GM23338 (cell line): ENCODE results near the gene BTBD9. TPM values are rescaled to one million over a fixed set of nuclear protein-coding genes. Genes with fewer than 3 reads are reported as not detected.

Source experiments
- ATAC-seq: fragments of 200-7000 bp; cut with Tn5 transposase; 3 replicates; pipeline ENCODE4 v1.9.1; 2020
- DNase-seq: peaks from one replicate; pipeline ENCODE4 v3.0.0-alpha.2; 2015; ENCODE audit warnings: low spot score
- H2AFZ ChIP-seq: fragments of 200-600 bp; sonication (generic); 2 replicates; pipeline ENCODE4 v1.8.0; 2016; ENCODE audit warnings: antibody characterized with exemption, mild to moderate bottlenecking, moderate library complexity
- H3F3A ChIP-seq: fragments of 200-600 bp; sonication (generic); replicated peaks from 2 replicates; pipeline ENCODE4 v1.8.0; 2017; ENCODE audit warnings: antibody characterized with exemption, mixed run types, low read depth
- H3K27ac ChIP-seq: fragments of 200-600 bp; sonication (generic); 2 replicates; pipeline ENCODE4 v1.6.1; 2016; ENCODE audit warnings: low read depth
- H3K27me3 ChIP-seq: fragments of 200-600 bp; sonication (generic); 2 replicates; pipeline ENCODE4 v1.8.0; 2016; ENCODE audit warnings: mild to moderate bottlenecking, mixed run types, moderate library complexity; ENCODE audit not compliant: insufficient read depth
- H3K36me3 ChIP-seq: fragments of 200-600 bp; sonication (generic); 2 replicates; pipeline ENCODE4 v1.8.0; 2016; ENCODE audit warnings: mild to moderate bottlenecking; ENCODE audit not compliant: insufficient read depth
- H3K4me1 ChIP-seq: fragments of 200-600 bp; sonication (generic); 2 replicates; pipeline ENCODE4 v1.8.0; 2016; ENCODE audit warnings: mild to moderate bottlenecking, moderate library complexity; ENCODE audit not compliant: insufficient read depth
- H3K4me2 ChIP-seq: fragments of 200-600 bp; sonication (generic); 2 replicates; pipeline ENCODE4 v1.7.1; 2017; ENCODE audit warnings: mixed run types
- H3K4me3 ChIP-seq: fragments of 200-600 bp; sonication (generic); 2 replicates; pipeline ENCODE4 v1.6.1; 2016; ENCODE audit warnings: mixed run types
- H3K79me2 ChIP-seq: fragments of 200-600 bp; sonication (generic); replicated peaks from 2 replicates; pipeline ENCODE4 v1.8.0; 2017; ENCODE audit warnings: mild to moderate bottlenecking; ENCODE audit not compliant: insufficient read depth
- H3K9me2 ChIP-seq: fragments of 200-600 bp; sonication (generic); 2 replicates; pipeline ENCODE4 v1.8.0; 2017; ENCODE audit not compliant: insufficient read depth
- H4K20me1 ChIP-seq: fragments of 200-600 bp; sonication (generic); replicated peaks from 2 replicates; pipeline ENCODE4 v1.8.0; 2017; ENCODE audit warnings: mild to moderate bottlenecking; ENCODE audit not compliant: insufficient read depth
- H3K27ac Mint-ChIP-seq: 2 replicates; pipeline ENCODE4 v1.8.0; 2020; ENCODE audit warnings: inconsistent platforms, mild to moderate bottlenecking, moderate library complexity, mixed read lengths
- H3K27me3 Mint-ChIP-seq: 3 replicates; pipeline ENCODE4 v1.8.0; 2022; ENCODE audit warnings: low read depth, mild to moderate bottlenecking, moderate library complexity, mixed read lengths, inconsistent platforms; ENCODE audit not compliant: insufficient read depth, poor library complexity
- H3K36me3 Mint-ChIP-seq: 3 replicates; pipeline ENCODE4 v1.8.0; 2021; ENCODE audit warnings: low read depth, mild to moderate bottlenecking, inconsistent platforms, moderate library complexity, mixed read lengths
- H3K4me1 Mint-ChIP-seq: 3 replicates; pipeline ENCODE4 v1.8.0; 2020; ENCODE audit warnings: mild to moderate bottlenecking, inconsistent platforms, mixed read lengths
- H3K4me3 Mint-ChIP-seq: 3 replicates; pipeline ENCODE4 v1.8.0; 2021; ENCODE audit warnings: moderate library complexity, mild to moderate bottlenecking, inconsistent platforms, mixed read lengths
- H3K9me3 Mint-ChIP-seq: 3 replicates; pipeline ENCODE4 v1.8.0; 2020; ENCODE audit warnings: moderate library complexity, mild to moderate bottlenecking, inconsistent platforms, mixed read lengths
- CREB1 ChIP-seq: fragments of 250-450 bp; sonication (Bioruptor Pico); IDR thresholded peaks from 2 replicates; pipeline ENCODE4 v1.5.0; 2020; ENCODE audit warnings: low read depth, mild to moderate bottlenecking, moderate library complexity
- EZH2 ChIP-seq: fragments of 200-600 bp; sonication (generic); IDR thresholded peaks from one replicate; pipeline ENCODE4 v1.8.0; 2017; ENCODE audit warnings: antibody characterized with exemption, mild to moderate bottlenecking, low read depth; ENCODE audit not compliant: unreplicated experiment
- EZH2phosphoT487 ChIP-seq: fragments of 200-600 bp; sonication (generic); IDR thresholded peaks from one replicate; pipeline ENCODE4 v1.8.1; 2018; ENCODE audit warnings: antibody characterized with exemption; ENCODE audit not compliant: unreplicated experiment
- JUNB ChIP-seq: IDR thresholded peaks from one replicate; pipeline ENCODE4 v1.6.1; 2016; ENCODE audit warnings: antibody characterized with exemption; ENCODE audit not compliant: unreplicated experiment
- NANOG ChIP-seq: IDR thresholded peaks from 2 replicates; pipeline ENCODE4 v1.6.1; 2016; ENCODE audit warnings: antibody characterized with exemption, borderline replicate concordance
- POLR2AphosphoS5 ChIP-seq: IDR thresholded peaks from 2 replicates; pipeline ENCODE4 v1.6.1; 2016; ENCODE audit warnings: antibody characterized with exemption, low read depth
- STAT1 ChIP-seq: IDR thresholded peaks from one replicate; pipeline ENCODE4 v1.6.1; 2016; ENCODE audit warnings: antibody characterized with exemption; ENCODE audit not compliant: unreplicated experiment
- ZNF114 ChIP-seq: fragments of 250-450 bp; sonication (Bioruptor Pico); IDR thresholded peaks from 2 replicates; pipeline ENCODE4 v1.5.0; 2020; ENCODE audit warnings: mild to moderate bottlenecking, moderate library complexity
- ZNF331 ChIP-seq: fragments of 250-450 bp; sonication (Bioruptor Pico); IDR thresholded peaks from 2 replicates; pipeline ENCODE4 v1.5.0; 2020; ENCODE audit warnings: low read depth, mild to moderate bottlenecking, moderate library complexity
- polyA plus RNA-seq: library from polyadenylated mRNA; unstranded; fragments of >200 nt; fragmentation: Nextera tagmentation; extraction: Ambion mirVana; gene quantifications from 2 replicates; pipeline ENCODE4 v1.2.1, GENCODE V29; 2016
- total RNA-seq: library from RNA; depleted of rRNA; stranded (reverse); fragments of >200 nt; shearing (Covaris generic); gene quantifications from 2 replicates; pipeline ENCODE4 v1.2.3, GENCODE V29; 2014
- TF ChIP-seq, protein P1 (sequence below), 2 experiments: fragments of 200-600 bp in 1 of 2; sonication (generic) in 1 of 2; conservative IDR thresholded peaks; 2 replicates each; pipeline versions ENCODE4 v1.5.1 to v1.6.1; 2016 to 2017; ENCODE audit warnings: antibody characterized with exemption in 2 of 2, low read depth in 2 of 2, mild to moderate bottlenecking in 2 of 2, moderate library complexity in 1 of 2
- TF ChIP-seq, protein P2 (sequence below): IDR thresholded peaks from one replicate; pipeline ENCODE4 v1.6.1; 2018; ENCODE audit warnings: antibody characterized with exemption; ENCODE audit not compliant: unreplicated experiment
- TF ChIP-seq, protein P3 (sequence below): fragments of 250-450 bp; sonication (Bioruptor Pico); IDR thresholded peaks from 2 replicates; pipeline ENCODE4 v1.5.0; 2020; ENCODE audit warnings: mild to moderate bottlenecking, moderate library complexity
- TF ChIP-seq, protein P4 (sequence below): IDR thresholded peaks from 2 replicates; pipeline ENCODE4 v1.6.1; 2016; ENCODE audit warnings: antibody characterized with exemption

BTBD9 gene
- total and polyA plus RNA-seq, 2 experiments from 2014 or later, result 4.2 to 5.3 TPM

DNA sequence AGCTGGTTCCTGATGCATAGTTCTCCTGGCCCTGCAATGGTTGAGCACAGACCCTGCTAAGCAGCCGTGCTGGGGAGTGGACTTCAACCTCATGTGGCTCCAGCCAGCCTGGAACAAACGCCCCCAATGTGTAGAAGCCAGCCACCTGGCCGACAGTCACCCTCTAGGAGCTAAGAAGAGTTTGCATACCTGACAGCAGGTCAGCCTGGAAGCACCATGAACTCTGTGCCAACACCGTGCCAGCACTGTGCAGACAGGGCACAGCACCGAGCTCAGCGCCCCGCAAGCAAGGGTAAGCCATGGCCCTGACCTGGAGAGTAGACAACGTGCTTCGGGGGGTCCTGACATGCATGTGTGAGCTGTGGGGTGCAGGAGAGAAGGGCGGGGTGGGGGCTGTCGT, 463.9 kb downstream of the BTBD9 start:
- no peak for ATAC-seq
- Histone ChIP-seq H3K27me3 (no peaks in the 10 kb centered on the region), H3K4me1 (peaks cover 3% of the 10 kb centered on the region; the same call in 1 of the 2 replicates), H4K20me1 (no peaks in the 10 kb centered on the region), H3K79me2 (no peaks in the 10 kb centered on the region), H2AFZ (no peak overlapping the region), H3K4me2 (no peak overlapping the region), H3K36me3 (no peaks in the 10 kb centered on the region), H3K27ac (no peak overlapping the region), H3K9me2 (no peaks in the 10 kb centered on the region), H3F3A (no peaks in the 10 kb centered on the region), H3K4me3 (no peak overlapping the region)
- no peak overlapping the region for H3K4me3 Mint-ChIP-seq
- no peak for TF ChIP-seq ZNF114 (CRISPR knock-in tag)
- TF ChIP-seq NANOG, result no peak
- TF ChIP-seq, protein P1, sequence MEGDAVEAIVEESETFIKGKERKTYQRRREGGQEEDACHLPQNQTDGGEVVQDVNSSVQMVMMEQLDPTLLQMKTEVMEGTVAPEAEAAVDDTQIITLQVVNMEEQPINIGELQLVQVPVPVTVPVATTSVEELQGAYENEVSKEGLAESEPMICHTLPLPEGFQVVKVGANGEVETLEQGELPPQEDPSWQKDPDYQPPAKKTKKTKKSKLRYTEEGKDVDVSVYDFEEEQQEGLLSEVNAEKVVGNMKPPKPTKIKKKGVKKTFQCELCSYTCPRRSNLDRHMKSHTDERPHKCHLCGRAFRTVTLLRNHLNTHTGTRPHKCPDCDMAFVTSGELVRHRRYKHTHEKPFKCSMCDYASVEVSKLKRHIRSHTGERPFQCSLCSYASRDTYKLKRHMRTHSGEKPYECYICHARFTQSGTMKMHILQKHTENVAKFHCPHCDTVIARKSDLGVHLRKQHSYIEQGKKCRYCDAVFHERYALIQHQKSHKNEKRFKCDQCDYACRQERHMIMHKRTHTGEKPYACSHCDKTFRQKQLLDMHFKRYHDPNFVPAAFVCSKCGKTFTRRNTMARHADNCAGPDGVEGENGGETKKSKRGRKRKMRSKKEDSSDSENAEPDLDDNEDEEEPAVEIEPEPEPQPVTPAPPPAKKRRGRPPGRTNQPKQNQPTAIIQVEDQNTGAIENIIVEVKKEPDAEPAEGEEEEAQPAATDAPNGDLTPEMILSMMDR (conservative IDR thresholded peaks at IDR 0.05; ENCODE audit: low read depth in 2 of 2), result no peak
- no peak for TF ChIP-seq EZH2
- TF ChIP-seq JUNB, result no peak
- TF ChIP-seq, protein P2, sequence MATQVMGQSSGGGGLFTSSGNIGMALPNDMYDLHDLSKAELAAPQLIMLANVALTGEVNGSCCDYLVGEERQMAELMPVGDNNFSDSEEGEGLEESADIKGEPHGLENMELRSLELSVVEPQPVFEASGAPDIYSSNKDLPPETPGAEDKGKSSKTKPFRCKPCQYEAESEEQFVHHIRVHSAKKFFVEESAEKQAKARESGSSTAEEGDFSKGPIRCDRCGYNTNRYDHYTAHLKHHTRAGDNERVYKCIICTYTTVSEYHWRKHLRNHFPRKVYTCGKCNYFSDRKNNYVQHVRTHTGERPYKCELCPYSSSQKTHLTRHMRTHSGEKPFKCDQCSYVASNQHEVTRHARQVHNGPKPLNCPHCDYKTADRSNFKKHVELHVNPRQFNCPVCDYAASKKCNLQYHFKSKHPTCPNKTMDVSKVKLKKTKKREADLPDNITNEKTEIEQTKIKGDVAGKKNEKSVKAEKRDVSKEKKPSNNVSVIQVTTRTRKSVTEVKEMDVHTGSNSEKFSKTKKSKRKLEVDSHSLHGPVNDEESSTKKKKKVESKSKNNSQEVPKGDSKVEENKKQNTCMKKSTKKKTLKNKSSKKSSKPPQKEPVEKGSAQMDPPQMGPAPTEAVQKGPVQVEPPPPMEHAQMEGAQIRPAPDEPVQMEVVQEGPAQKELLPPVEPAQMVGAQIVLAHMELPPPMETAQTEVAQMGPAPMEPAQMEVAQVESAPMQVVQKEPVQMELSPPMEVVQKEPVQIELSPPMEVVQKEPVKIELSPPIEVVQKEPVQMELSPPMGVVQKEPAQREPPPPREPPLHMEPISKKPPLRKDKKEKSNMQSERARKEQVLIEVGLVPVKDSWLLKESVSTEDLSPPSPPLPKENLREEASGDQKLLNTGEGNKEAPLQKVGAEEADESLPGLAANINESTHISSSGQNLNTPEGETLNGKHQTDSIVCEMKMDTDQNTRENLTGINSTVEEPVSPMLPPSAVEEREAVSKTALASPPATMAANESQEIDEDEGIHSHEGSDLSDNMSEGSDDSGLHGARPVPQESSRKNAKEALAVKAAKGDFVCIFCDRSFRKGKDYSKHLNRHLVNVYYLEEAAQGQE, result no peak
- TF ChIP-seq POLR2AphosphoS5, result no peak
- TF ChIP-seq, protein P3, sequence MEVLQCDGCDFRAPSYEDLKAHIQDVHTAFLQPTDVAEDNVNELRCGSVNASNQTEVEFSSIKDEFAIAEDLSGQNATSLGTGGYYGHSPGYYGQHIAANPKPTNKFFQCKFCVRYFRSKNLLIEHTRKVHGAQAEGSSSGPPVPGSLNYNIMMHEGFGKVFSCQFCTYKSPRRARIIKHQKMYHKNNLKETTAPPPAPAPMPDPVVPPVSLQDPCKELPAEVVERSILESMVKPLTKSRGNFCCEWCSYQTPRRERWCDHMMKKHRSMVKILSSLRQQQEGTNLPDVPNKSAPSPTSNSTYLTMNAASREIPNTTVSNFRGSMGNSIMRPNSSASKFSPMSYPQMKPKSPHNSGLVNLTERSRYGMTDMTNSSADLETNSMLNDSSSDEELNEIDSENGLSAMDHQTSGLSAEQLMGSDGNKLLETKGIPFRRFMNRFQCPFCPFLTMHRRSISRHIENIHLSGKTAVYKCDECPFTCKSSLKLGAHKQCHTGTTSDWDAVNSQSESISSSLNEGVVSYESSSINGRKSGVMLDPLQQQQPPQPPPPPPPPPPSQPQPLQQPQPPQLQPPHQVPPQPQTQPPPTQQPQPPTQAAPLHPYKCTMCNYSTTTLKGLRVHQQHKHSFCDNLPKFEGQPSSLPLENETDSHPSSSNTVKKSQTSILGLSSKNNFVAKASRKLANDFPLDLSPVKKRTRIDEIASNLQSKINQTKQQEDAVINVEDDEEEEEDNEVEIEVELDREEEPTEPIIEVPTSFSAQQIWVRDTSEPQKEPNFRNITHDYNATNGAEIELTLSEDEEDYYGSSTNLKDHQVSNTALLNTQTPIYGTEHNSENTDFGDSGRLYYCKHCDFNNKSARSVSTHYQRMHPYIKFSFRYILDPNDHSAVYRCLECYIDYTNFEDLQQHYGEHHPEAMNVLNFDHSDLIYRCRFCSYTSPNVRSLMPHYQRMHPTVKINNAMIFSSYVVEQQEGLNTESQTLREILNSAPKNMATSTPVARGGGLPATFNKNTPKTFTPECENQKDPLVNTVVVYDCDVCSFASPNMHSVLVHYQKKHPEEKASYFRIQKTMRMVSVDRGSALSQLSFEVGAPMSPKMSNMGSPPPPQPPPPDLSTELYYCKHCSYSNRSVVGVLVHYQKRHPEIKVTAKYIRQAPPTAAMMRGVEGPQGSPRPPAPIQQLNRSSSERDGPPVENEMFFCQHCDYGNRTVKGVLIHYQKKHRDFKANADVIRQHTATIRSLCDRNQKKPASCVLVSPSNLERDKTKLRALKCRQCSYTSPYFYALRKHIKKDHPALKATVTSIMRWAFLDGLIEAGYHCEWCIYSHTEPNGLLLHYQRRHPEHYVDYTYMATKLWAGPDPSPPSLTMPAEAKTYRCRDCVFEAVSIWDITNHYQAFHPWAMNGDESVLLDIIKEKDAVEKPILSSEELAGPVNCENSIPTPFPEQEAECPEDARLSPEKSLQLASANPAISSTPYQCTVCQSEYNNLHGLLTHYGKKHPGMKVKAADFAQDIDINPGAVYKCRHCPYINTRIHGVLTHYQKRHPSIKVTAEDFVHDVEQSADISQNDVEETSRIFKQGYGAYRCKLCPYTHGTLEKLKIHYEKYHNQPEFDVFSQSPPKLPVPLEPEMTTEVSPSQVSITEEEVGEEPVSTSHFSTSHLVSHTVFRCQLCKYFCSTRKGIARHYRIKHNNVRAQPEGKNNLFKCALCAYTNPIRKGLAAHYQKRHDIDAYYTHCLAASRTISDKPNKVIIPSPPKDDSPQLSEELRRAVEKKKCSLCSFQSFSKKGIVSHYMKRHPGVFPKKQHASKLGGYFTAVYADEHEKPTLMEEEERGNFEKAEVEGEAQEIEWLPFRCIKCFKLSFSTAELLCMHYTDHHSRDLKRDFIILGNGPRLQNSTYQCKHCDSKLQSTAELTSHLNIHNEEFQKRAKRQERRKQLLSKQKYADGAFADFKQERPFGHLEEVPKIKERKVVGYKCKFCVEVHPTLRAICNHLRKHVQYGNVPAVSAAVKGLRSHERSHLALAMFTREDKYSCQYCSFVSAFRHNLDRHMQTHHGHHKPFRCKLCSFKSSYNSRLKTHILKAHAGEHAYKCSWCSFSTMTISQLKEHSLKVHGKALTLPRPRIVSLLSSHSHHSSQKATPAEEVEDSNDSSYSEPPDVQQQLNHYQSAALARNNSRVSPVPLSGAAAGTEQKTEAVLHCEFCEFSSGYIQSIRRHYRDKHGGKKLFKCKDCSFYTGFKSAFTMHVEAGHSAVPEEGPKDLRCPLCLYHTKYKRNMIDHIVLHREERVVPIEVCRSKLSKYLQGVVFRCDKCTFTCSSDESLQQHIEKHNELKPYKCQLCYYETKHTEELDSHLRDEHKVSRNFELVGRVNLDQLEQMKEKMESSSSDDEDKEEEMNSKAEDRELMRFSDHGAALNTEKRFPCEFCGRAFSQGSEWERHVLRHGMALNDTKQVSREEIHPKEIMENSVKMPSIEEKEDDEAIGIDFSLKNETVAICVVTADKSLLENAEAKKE, result no peak
- TF ChIP-seq STAT1, result no peak
- TF ChIP-seq EZH2phosphoT487, result no peak
- TF ChIP-seq ZNF331 (CRISPR knock-in tag), result no peak
- TF ChIP-seq CREB1, result no peak
- TF ChIP-seq, protein P4, sequence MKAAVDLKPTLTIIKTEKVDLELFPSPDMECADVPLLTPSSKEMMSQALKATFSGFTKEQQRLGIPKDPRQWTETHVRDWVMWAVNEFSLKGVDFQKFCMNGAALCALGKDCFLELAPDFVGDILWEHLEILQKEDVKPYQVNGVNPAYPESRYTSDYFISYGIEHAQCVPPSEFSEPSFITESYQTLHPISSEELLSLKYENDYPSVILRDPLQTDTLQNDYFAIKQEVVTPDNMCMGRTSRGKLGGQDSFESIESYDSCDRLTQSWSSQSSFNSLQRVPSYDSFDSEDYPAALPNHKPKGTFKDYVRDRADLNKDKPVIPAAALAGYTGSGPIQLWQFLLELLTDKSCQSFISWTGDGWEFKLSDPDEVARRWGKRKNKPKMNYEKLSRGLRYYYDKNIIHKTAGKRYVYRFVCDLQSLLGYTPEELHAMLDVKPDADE, result no peak
- peaks cover 21% of the 10 kb centered on the region for H3K27me3 Mint-ChIP-seq
- no peak for DNase-seq
- H3K4me1 Mint-ChIP-seq, result peaks cover 43% of the 10 kb centered on the region
- no peaks in the 10 kb centered on the region for H3K36me3 Mint-ChIP-seq
- no peaks in the 10 kb centered on the region for H3K9me3 Mint-ChIP-seq
- H3K27ac Mint-ChIP-seq, result no peak overlapping the region
